Transverse colon (tissue), 4 donors: Measurements from ENCODE around the gene RRP1B. TPM values are rescaled to one million over a fixed set of nuclear protein-coding genes. Genes with fewer than 3 reads are reported as not detected.
A peak's percentile ranks its signal among the peaks of the same experiment; 100 is the strongest.

ENCODE experiments used
- DNase-seq: peaks from one replicate; pipeline ENCODE4 v3.0.0-alpha.2; 2019
- H3K27ac ChIP-seq, 4 donors: fragments of 200-600 bp; sonication (generic); 2 replicates each; pipeline ENCODE4 v1.5.1; 2016 to 2018; ENCODE audit warnings: inconsistent platforms in 4 of 4
- H3K27me3 ChIP-seq: fragments of 200-600 bp; sonication (generic); 2 replicates; pipeline ENCODE4 v1.5.1; 2017; ENCODE audit warnings: inconsistent platforms
- H3K36me3 ChIP-seq, 4 donors: fragments of 200-600 bp; sonication (generic); 2 replicates each; pipeline ENCODE4 v1.5.1; 2017 to 2019; ENCODE audit warnings: inconsistent platforms in 4 of 4
- H3K4me1 ChIP-seq, 4 donors: fragments of 200-600 bp; sonication (generic); 2 replicates each; pipeline ENCODE4 v1.5.1; 2017 to 2020; ENCODE audit warnings: inconsistent platforms in 4 of 4
- H3K4me3 ChIP-seq, 4 donors: fragments of 200-600 bp; sonication (generic); 1 replicate in 1 of 4; 2 replicates in 3 of 4; pipeline versions ENCODE4 v1.5.1 to v1.6.1; 2017 to 2019; ENCODE audit warnings: inconsistent platforms in 4 of 4
- H3K9me3 ChIP-seq, 2 donors: fragments of 200-600 bp; sonication (generic); 2 replicates each; pipeline ENCODE4 v1.5.1; 2017 to 2019; ENCODE audit warnings: inconsistent platforms in 2 of 2
- CTCF ChIP-seq, 5 experiments: fragments of 200-600 bp in 3 of 5; fragments of 450-650 bp in 2 of 5; sonication (generic) in 3 of 5; IDR thresholded peaks; 1 replicate in 2 of 5; 2 replicates in 3 of 5; pipeline ENCODE4 v1.5.1; 2016 to 2017; ENCODE audit warnings: antibody characterized with exemption in 5 of 5, inconsistent platforms in 3 of 5, mild to moderate bottlenecking in 2 of 5, moderate library complexity in 1 of 5
- EP300 ChIP-seq: sonication (generic); formaldehyde crosslinking; IDR thresholded peaks from one replicate; pipeline ENCODE4 v1.6.1; 2017; ENCODE audit warnings: antibody characterized with exemption, low read depth
- POLR2A ChIP-seq: fragments of 450-650 bp; IDR thresholded peaks from one replicate; pipeline ENCODE4 v1.6.1; 2016; ENCODE audit warnings: antibody characterized with exemption, mild to moderate bottlenecking, moderate library complexity
- POLR2AphosphoS5 ChIP-seq, 3 donors: sonication (generic); formaldehyde crosslinking; IDR thresholded peaks; one replicate each; pipeline ENCODE4 v1.6.1; 2016; ENCODE audit warnings: antibody characterized with exemption in 3 of 3
- WGBS, 2 donors: methylation state at CpG; one replicate each; pipeline ENCODE4 v1.1.5; 2018; ENCODE audit warnings: low coverage in 1 of 2; 5-methylcytosine and 5-hydroxymethylcytosine counted together
- in situ Hi-C, 4 donors: fragments of 200-750 bp; cut with MboI; loops; one replicate each; pipeline versions ENCODE4 v1.15.0 to v1.15.1; 2017; ENCODE audit warnings: low sequenced_read_pairs in 3 of 4, low pct_ligation_motif_present in 1 of 4, low pct_unique_long_range_greater_than_20kb in 1 of 4
- intact Hi-C: fragments of 100-400 bp; cut with DNase I; formaldehyde crosslinking; loops from one replicate; pipeline ENCODE4 v1.15.1; 2023; ENCODE audit warnings: low total_unique reads
- total RNA-seq, 4 donors: library from RNA; depleted of rRNA; stranded (reverse); fragments of >200 nt; gene quantifications; one replicate each; pipeline ENCODE4 v1.1.0, GENCODE V29; 2016

The RRP1B gene
- total RNA-seq, 4 donors from 2014 or later: 6.0 to 15.4 (median 12.0) TPM

- DNase-seq: no peak
- no peak for TF ChIP-seq EP300
- TF ChIP-seq POLR2AphosphoS5 (IDR thresholded peaks at IDR 0.05): no peak
- no peak for TF ChIP-seq CTCF (IDR thresholded peaks at IDR 0.05)
- no peak for TF ChIP-seq POLR2A
- Histone ChIP-seq H3K36me3 (no peaks in the 10 kb centered on the region), H3K27ac (peak overlapping the region; percentile 75 to 88 (median 84)), H3K27me3 (no peaks in the 10 kb centered on the region), H3K4me3 (no peak overlapping the region), H3K9me3 (no peaks in the 10 kb centered on the region), H3K4me1 (peaks cover 32 to 75% (median 52%) of the 10 kb centered on the region in 4 donors)
- WGBS, 2 donors: 42 to 76% methylated on average over 10 to 21 of the region's 21 CpGs
- intact Hi-C loops (no loop called here), in situ Hi-C loops (no loop called here)
These were observed 67.5 kb downstream of the RRP1B start for GRCh38 chr21:43726686-43727518.

GRCh38 chr21:43727519-43728153, 68.3 kb downstream of the RRP1B start:
- H3K4me1 ChIP-seq: peaks cover 36 to 76% (median 58%) of the 10 kb centered on the region in 4 donors
- peak overlapping the region in 2 of 4 donors; percentile 34 to 47 for H3K4me3 ChIP-seq
- WGBS, 2 donors: 69% methylated on average over 10 of the region's 10 CpGs; no CpG with 5 or more reads in 1 of the 2 donors

GRCh38 chr21:43728154-43728466, 68.8 kb downstream of the RRP1B start:
- in situ Hi-C loops: no loop called here
- peak overlapping the region in 3 of 4 donors; percentile 24 to 47 (median 34) for H3K4me3 ChIP-seq
- WGBS, 2 donors: 40 to 50% methylated on average over 1 to 6 of the region's 7 CpGs
- no peaks in the 10 kb centered on the region for H3K36me3 ChIP-seq
- H3K27ac ChIP-seq: peak overlapping the region; percentile 75 to 88 (median 84)
- DNase-seq: no peak
- H3K4me1 ChIP-seq: peaks cover 41 to 80% (median 61%) of the 10 kb centered on the region in 4 donors
- no peaks in the 10 kb centered on the region for H3K27me3 ChIP-seq
- intact Hi-C loops: no loop called here
- no peaks in the 10 kb centered on the region for H3K9me3 ChIP-seq
- no peak for TF ChIP-seq EP300
- no peak for TF ChIP-seq POLR2AphosphoS5 (IDR thresholded peaks at IDR 0.05)
- no peak for TF ChIP-seq CTCF (IDR thresholded peaks at IDR 0.05)

More at GRCh38 chr21:43727519-43728153, 68.3 kb downstream of the RRP1B start:
- H3K9me3 ChIP-seq: no peaks in the 10 kb centered on the region
- in situ Hi-C loops (no loop called here), intact Hi-C loops (no loop called here)
- TF ChIP-seq POLR2AphosphoS5 (IDR thresholded peaks at IDR 0.05) (no peak), EP300 (no peak), CTCF (IDR thresholded peaks at IDR 0.05) (no peak), POLR2A (no peak)
- H3K36me3 ChIP-seq: no peaks in the 10 kb centered on the region
- DNase-seq: no peak
- H3K27me3 ChIP-seq: no peaks in the 10 kb centered on the region
- H3K27ac ChIP-seq: peak overlapping the region; percentile 75 to 88 (median 84)
